ENCODE results near the gene STARD13. TPM values are rescaled to one million over a fixed set of nuclear protein-coding genes. Genes with fewer than 3 reads are reported as not detected.

The STARD13 gene
- total RNA-seq, 2 donors from 2014 or later: 43.9 to 47.1 TPM

GRCh38 chr13:33280923-33281322, 4.6 kb downstream of the STARD13 start:
- TF ChIP-seq, protein P1, sequence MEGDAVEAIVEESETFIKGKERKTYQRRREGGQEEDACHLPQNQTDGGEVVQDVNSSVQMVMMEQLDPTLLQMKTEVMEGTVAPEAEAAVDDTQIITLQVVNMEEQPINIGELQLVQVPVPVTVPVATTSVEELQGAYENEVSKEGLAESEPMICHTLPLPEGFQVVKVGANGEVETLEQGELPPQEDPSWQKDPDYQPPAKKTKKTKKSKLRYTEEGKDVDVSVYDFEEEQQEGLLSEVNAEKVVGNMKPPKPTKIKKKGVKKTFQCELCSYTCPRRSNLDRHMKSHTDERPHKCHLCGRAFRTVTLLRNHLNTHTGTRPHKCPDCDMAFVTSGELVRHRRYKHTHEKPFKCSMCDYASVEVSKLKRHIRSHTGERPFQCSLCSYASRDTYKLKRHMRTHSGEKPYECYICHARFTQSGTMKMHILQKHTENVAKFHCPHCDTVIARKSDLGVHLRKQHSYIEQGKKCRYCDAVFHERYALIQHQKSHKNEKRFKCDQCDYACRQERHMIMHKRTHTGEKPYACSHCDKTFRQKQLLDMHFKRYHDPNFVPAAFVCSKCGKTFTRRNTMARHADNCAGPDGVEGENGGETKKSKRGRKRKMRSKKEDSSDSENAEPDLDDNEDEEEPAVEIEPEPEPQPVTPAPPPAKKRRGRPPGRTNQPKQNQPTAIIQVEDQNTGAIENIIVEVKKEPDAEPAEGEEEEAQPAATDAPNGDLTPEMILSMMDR (IDR thresholded peaks at IDR 0.05): no peak
- ATAC-seq (ENCODE audit: insufficient number of reproducible peaks, low FRiP score, low read depth): no peak
- no peaks in the 10 kb centered on the region for H3K36me3 ChIP-seq
- H3K27ac ChIP-seq: peak overlapping the region; percentile 53 to 74
- no peak for DNase-seq (ENCODE audit: low spot score)
- no peaks in the 10 kb centered on the region for H3K27me3 ChIP-seq (replicated peaks; ENCODE audit: insufficient read depth)
- peaks cover 50 to 85% of the 10 kb centered on the region in 2 donors for H3K4me1 ChIP-seq (ENCODE audit: control insufficient read depth in 1 of 2, low read depth in 2 of 2)
- H3K4me3 ChIP-seq: no peak overlapping the region
- H3K9me3 ChIP-seq: no peaks in the 10 kb centered on the region

- Histone ChIP-seq H3K36me3 (no peaks in the 10 kb centered on the region), H3K4me1 (ENCODE audit: control insufficient read depth in 1 of 2, low read depth in 2 of 2) (peaks cover 54 to 90% of the 10 kb centered on the region in 2 donors), H3K27ac (peak overlapping the region; percentile 53 to 74), H3K27me3 (replicated peaks; ENCODE audit: insufficient read depth) (no peaks in the 10 kb centered on the region), H3K9me3 (no peaks in the 10 kb centered on the region), H3K4me3 (peak overlapping the region; percentile 41)
- ATAC-seq (ENCODE audit: insufficient number of reproducible peaks, low FRiP score, low read depth) (no peak), DNase-seq (ENCODE audit: low spot score) (no peak)
- TF ChIP-seq, protein P1 (IDR thresholded peaks at IDR 0.05): no peak
Observed at GRCh38 chr13:33280279-33280905, 5.2 kb downstream of the STARD13 start.

DNA sequence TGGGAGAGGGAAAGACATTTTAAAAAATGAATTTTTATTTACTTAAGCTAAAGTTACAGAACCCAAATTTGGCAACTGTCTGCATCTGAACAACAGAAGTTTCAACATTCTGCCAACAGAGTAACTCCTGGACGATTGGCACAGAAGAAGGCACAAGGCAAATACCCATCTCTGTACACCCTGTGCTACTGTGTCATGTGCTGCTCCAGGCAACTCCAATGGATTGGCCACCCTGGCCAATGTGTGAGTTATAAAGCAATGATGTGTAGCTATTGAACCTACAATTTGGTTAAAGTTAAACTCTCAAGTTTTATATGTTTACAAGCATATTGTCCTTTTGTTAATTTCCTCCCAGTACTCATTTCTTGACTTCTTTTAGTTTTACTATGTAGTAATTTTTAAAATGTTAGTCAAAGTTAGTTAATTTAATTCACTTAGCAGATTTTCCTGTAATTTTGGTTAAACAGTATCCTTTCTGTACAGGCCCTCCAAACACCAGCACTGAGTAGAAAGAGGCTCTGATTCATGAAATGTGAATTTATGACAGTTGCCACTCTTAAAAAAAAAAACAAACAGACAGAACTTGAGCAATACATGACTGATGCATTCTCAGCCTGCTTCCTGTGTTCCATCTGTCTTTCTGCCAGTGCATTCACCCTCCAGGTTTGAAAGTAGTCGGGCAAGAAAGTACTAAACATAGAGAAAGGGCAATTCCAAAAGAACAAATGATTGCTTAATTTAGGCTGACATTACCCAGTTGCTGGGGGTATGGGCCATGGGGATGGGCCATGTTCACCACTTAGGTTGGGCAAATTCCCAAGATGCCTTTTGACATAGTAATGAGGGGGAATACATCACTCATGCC, 5.9 kb downstream of the STARD13 start:
- Histone ChIP-seq H3K4me3 (peak overlapping the region; percentile 41), H3K36me3 (no peaks in the 10 kb centered on the region), H3K9me3 (no peaks in the 10 kb centered on the region), H3K4me1 (ENCODE audit: control insufficient read depth in 1 of 2, low read depth in 2 of 2) (peaks cover 53 to 92% of the 10 kb centered on the region in 2 donors), H3K27ac (peak overlapping the region; percentile 53 to 74), H3K27me3 (replicated peaks; ENCODE audit: insufficient read depth) (no peaks in the 10 kb centered on the region)
- DNase-seq (ENCODE audit: low spot score) (no peak), ATAC-seq (ENCODE audit: insufficient number of reproducible peaks, low FRiP score, low read depth) (no peak)
- TF ChIP-seq, protein P1 (IDR thresholded peaks at IDR 0.05): no peak

DNA sequence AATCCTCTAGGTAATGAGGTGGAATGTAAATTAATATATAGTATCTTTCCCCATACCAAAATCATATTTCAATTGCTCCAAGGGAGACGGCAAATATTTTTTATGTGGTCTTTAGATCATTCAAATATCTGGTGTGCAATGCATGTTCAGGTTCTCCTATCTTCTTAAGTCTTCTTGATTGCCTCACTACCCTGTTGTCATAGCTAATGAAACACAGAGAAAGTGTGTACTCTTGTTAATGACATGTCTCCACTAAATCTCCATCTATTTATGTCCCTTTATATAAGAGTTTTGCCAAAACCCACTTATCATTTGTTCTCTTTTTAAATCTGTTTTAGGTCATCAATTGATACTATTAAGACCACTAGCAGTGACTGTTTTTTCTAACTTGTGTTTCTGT, 6.6 kb downstream of the STARD13 start:
- H3K27me3 ChIP-seq (replicated peaks; ENCODE audit: insufficient read depth): no peaks in the 10 kb centered on the region
- DNase-seq (ENCODE audit: low spot score) (no peak), ATAC-seq (ENCODE audit: insufficient number of reproducible peaks, low FRiP score, low read depth) (no peak)
- TF ChIP-seq, protein P1 (IDR thresholded peaks at IDR 0.05): no peak
- no peaks in the 10 kb centered on the region for H3K36me3 ChIP-seq
- H3K4me3 ChIP-seq: no peak overlapping the region
- H3K4me1 ChIP-seq (ENCODE audit: control insufficient read depth in 1 of 2, low read depth in 2 of 2): peaks cover 46 to 92% of the 10 kb centered on the region in 2 donors
- H3K9me3 ChIP-seq: no peaks in the 10 kb centered on the region
- no peak overlapping the region for H3K27ac ChIP-seq

GRCh38 chr13:33277946-33278345, 7.6 kb downstream of the STARD13 start:
- H3K27ac ChIP-seq: no peak overlapping the region
- DNase-seq (ENCODE audit: low spot score) (no peak), ATAC-seq (ENCODE audit: insufficient number of reproducible peaks, low FRiP score, low read depth) (no peak)
- H3K27me3 ChIP-seq (replicated peaks; ENCODE audit: insufficient read depth): no peaks in the 10 kb centered on the region
- H3K9me3 ChIP-seq: no peaks in the 10 kb centered on the region
- TF ChIP-seq, protein P1 (IDR thresholded peaks at IDR 0.05): no peak
- H3K4me3 ChIP-seq: no peak overlapping the region
- H3K4me1 ChIP-seq (ENCODE audit: control insufficient read depth in 1 of 2, low read depth in 2 of 2): peaks cover 38 to 85% of the 10 kb centered on the region in 2 donors
- H3K36me3 ChIP-seq: no peaks in the 10 kb centered on the region
